Amniotic stem cell (primary cell): ENCODE measurements around the gene SUPT20HL1.

Experiments
- DNase-seq: peaks from one replicate; lab custom pipeline; 2025; lab: John Stamatoyannopoulos, UW

The SUPT20HL1 gene

DNA sequence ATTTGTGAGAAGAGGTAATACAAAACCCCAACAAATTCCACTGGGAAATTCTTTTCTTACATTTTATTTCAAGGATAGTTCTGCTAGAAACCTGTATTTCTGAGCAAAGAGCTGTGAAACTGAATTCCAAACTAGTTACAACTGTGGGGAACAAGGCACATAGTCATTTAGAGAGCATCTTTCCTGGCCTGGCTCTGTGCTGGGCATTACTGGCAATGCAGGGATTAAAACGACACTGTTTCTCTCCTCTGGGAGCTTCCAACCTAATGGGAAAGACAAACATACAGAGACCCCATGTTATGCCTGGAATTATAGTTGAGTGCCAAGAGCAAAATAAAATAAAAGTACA, 36.5 kb downstream of the SUPT20HL1 start:
- peak; percentile 11 for DNase-seq

GRCh38 chrX:24398766-24399165, 38.3 kb downstream of the SUPT20HL1 start:
- DNase-seq, result no peak

DNA sequence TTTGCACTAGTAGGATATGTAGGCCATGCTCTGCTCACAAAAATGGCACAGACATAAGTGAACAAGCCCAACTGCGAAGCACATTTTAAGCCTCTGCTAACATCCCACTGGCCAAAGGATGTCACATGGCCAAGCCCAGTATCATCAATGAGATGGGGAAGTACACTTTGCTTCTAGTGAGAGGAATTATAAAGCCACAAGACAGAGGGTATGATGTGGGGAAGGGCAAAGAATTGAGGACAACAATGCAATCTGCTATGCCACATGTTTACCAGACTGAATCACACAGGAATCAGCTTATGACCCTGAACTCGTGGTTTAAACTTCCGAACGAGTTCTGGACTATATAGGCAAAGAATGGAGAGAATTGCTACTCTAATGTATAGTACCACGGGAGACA, 39.1 kb downstream of the SUPT20HL1 start:
- DNase-seq, result no peak

GRCh38 chrX:24405959-24406358, 45.5 kb downstream of the SUPT20HL1 start:
- no peak for DNase-seq
